Measurements from ENCODE around the gene TREX2. TPM values are rescaled to one million over a fixed set of nuclear protein-coding genes. Genes with fewer than 3 reads are reported as not detected.

The TREX2 gene
- total RNA-seq, 1 experiment from 2014 or later: 7.3 TPM

Small RNAs within 50 kb of the gene (small RNA-seq; reads per million reads assigned to genes)
- not detected for gene RN7SL667P

Other genes with a start within 250 kb of the TREX2 start
- not detected in 2 replicates for gene PNMA6F, start 124.3 kb downstream of the TREX2 start, total RNA-seq (2014; rRNA removed; shearing (Covaris generic))
- gene ZNF275, start 111.9 kb downstream of the TREX2 start, total RNA-seq (2014; rRNA removed; shearing (Covaris generic)): 5.1 and 5.5 TPM in 2 replicates
- not detected in 2 replicates for gene PNMA6E, start 44.7 kb downstream of the TREX2 start, total RNA-seq (2014; rRNA removed; shearing (Covaris generic))
- gene ZFP92, start 34.6 kb downstream of the TREX2 start, total RNA-seq (2014; rRNA removed; shearing (Covaris generic)): not detected in 2 replicates
- gene HAUS7, start 24.5 kb upstream of the TREX2 start, total RNA-seq (2014; rRNA removed; shearing (Covaris generic)): 75.1 and 85.6 TPM in 2 replicates
- 14.0 and 23.2 TPM in 2 replicates for gene BGN, start 48.9 kb upstream of the TREX2 start, total RNA-seq (2014; rRNA removed; shearing (Covaris generic))
- gene ATP2B3, start 71.6 kb upstream of the TREX2 start, total RNA-seq (2014; rRNA removed; shearing (Covaris generic)): not detected in 2 replicates
- gene CCNQ, start 153.1 kb upstream of the TREX2 start, total RNA-seq (2014; rRNA removed; shearing (Covaris generic)): 107 and 122 TPM in 2 replicates
- gene DUSP9, start 201.1 kb upstream of the TREX2 start, total RNA-seq (2014; rRNA removed; shearing (Covaris generic)): not detected in 2 replicates
- gene PNCK, start 227.8 kb upstream of the TREX2 start, total RNA-seq (2014; rRNA removed; shearing (Covaris generic)): 0.99 and 1.1 TPM in 2 replicates
- gene SLC6A8, start 241.9 kb upstream of the TREX2 start, total RNA-seq (2014; rRNA removed; shearing (Covaris generic)): 98.8 and 127 TPM in 2 replicates

Data from HT-29 (cell line).